HL-60 (cell line): ENCODE data around the gene RDH16.
"Not testable (repeated sequence)": the region's sequence is repeated elsewhere in the genome, so short reads cannot be mapped to it uniquely, and the experiment has no call there.

Experiments used
- CTCF ChIP-seq: IDR thresholded peaks from one replicate; pipeline ENCODE4 v1.5.1; 2011; ENCODE audit warnings: low read length, control low read depth, inconsistent platforms; ENCODE audit not compliant: insufficient read depth
- REST ChIP-seq: IDR thresholded peaks from 2 replicates; pipeline ENCODE4 v1.6.1; 2012; ENCODE audit warnings: low read depth; ENCODE audit not compliant: insufficient replicate concordance

GRCh38 chr12:56943374-56943773 lies 14.0 kb downstream of the RDH16 start:
- not testable (repeated sequence) for TF ChIP-seq CTCF, REST
